ENCODE data around the gene RNF141.

DNA sequence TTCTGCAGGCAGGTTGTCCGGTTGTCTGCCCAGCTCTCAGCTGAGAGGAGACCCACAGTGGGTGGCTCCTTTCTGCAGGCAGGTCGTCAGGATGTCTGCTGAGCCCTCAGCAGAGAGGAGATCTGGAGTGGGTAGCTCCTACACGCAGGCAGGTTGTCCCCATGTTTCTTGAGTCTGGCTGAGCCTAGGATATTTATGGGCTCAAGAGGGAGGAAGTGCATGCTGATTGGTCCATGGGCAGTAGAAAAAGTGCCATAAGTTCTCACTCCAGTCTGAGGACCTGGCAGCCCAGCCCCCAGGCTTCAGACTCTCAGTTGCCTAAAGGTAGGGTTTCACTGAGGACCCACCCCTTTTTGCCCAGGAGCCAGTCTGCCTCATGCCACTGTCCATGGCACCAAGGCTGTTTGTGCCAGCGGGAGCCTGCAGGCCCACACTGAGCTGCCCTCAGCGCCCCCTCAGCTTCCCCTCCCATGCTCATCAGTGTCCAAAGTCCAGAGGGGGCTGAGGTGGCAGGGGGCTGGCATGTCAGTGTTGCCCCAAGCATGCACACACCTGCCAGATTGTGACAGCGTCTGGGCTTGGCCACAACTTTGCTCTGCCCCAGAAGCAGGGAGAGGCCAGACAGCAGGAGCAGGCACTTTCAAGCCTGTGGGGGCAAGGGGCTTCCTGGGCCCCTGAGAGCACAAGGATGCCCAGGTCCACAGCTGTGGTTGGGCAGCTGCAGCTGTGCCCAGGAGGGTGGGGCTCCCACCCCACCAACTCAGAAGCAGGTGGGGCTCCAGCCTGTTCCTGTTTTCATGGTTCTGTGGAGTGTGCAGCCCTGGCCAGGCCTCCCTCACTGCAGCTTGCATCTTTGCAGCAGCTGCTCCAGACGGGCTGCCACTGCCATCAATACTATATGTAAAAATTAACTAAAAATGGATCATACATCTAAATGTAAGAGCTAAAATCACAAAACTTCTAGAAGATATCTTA lies 3.8 kb upstream of the RNF141 start:
- TF ChIP-seq, protein P1, sequence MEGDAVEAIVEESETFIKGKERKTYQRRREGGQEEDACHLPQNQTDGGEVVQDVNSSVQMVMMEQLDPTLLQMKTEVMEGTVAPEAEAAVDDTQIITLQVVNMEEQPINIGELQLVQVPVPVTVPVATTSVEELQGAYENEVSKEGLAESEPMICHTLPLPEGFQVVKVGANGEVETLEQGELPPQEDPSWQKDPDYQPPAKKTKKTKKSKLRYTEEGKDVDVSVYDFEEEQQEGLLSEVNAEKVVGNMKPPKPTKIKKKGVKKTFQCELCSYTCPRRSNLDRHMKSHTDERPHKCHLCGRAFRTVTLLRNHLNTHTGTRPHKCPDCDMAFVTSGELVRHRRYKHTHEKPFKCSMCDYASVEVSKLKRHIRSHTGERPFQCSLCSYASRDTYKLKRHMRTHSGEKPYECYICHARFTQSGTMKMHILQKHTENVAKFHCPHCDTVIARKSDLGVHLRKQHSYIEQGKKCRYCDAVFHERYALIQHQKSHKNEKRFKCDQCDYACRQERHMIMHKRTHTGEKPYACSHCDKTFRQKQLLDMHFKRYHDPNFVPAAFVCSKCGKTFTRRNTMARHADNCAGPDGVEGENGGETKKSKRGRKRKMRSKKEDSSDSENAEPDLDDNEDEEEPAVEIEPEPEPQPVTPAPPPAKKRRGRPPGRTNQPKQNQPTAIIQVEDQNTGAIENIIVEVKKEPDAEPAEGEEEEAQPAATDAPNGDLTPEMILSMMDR (IDR thresholded peaks at IDR 0.05; ENCODE audit: insufficient read depth, low read depth, low read length): no peak
- no peak for TF ChIP-seq EZH2 (IDR thresholded peaks at IDR 0.05; ENCODE audit: insufficient read depth, low read length)
